Stimulated activated CD4-positive, alpha-beta T cell treated with anti-CD3 and anti-CD28 coated beads, Interleukin-12 subunit alpha, Interleukin-12 subunit beta, amount 100 ng/mL, for 48 hours (primary cell): ENCODE data around the gene CYP39A1.
"Not testable (repeated sequence)": the region's sequence is repeated elsewhere in the genome, so short reads cannot be mapped to it uniquely, and the experiment has no call there.

ENCODE experiments used
- DNase-seq, 3 donors: peaks; one replicate each; pipeline ENCODE4 v3.0.0-alpha.2; 2020; ENCODE audit warnings: low read depth in 2 of 3, low spot score in 1 of 3

Gene CYP39A1

GRCh38 chr6:46648869-46649492 is 3.6 kb downstream of the CYP39A1 start:
- DNase-seq = no peak

- not testable (repeated sequence) for DNase-seq
Observed at GRCh38 chr6:46648108-46648507, 4.5 kb downstream of the CYP39A1 start.

- no peak for DNase-seq
Observed at GRCh38 chr6:46645265-46645664, 7.4 kb downstream of the CYP39A1 start.

- DNase-seq = no peak
Observed at GRCh38 chr6:46642928-46643751, 9.5 kb downstream of the CYP39A1 start.

- DNase-seq = no peak
Observed at GRCh38 chr6:46638650-46639049, 14.0 kb downstream of the CYP39A1 start.

- no peak for DNase-seq
Observed at GRCh38 chr6:46637933-46638332, 14.7 kb downstream of the CYP39A1 start.

GRCh38 chr6:46637145-46637544 is 15.5 kb downstream of the CYP39A1 start:
- no peak for DNase-seq

- DNase-seq = no peak
Observed at GRCh38 chr6:46635462-46635861, 17.2 kb downstream of the CYP39A1 start.

GRCh38 chr6:46632053-46632452 is 20.6 kb downstream of the CYP39A1 start:
- no peak for DNase-seq

GRCh38 chr6:46629691-46630090 is 22.9 kb downstream of the CYP39A1 start:
- no peak for DNase-seq

- DNase-seq = no peak
Observed at GRCh38 chr6:46628976-46629375, 23.6 kb downstream of the CYP39A1 start.

- no peak for DNase-seq
Observed at GRCh38 chr6:46628498-46628897, 24.1 kb downstream of the CYP39A1 start.

- no peak for DNase-seq
Observed at GRCh38 chr6:46626976-46627375, 25.6 kb downstream of the CYP39A1 start.

- no peak for DNase-seq
Observed at GRCh38 chr6:46626228-46626909, 26.2 kb downstream of the CYP39A1 start.

- no peak for DNase-seq
Observed at GRCh38 chr6:46618726-46619125, 33.9 kb downstream of the CYP39A1 start.

- no peak for DNase-seq
Observed at GRCh38 chr6:46612645-46613044, 40.0 kb downstream of the CYP39A1 start.

- no peak for DNase-seq
Observed at GRCh38 chr6:46610862-46611553, 41.6 kb downstream of the CYP39A1 start.

GRCh38 chr6:46606338-46606737 is 46.3 kb downstream of the CYP39A1 start:
- no peak for DNase-seq

- no peak for DNase-seq
Observed at GRCh38 chr6:46605091-46605797, 47.4 kb downstream of the CYP39A1 start.

- no peak for DNase-seq
Observed at GRCh38 chr6:46598215-46598614, 54.4 kb downstream of the CYP39A1 start.

GRCh38 chr6:46592740-46593139 is 59.9 kb downstream of the CYP39A1 start:
- DNase-seq = no peak
